ENCODE measurements around the gene BRWD1.

GRCh38 chr21:39204134-39204533 lies 109.3 kb downstream of the BRWD1 start:
- TF ChIP-seq ARNT (IDR thresholded peaks at IDR 0.05) (no peak), NFRKB (IDR thresholded peaks at IDR 0.05) (no peak)

Data from HEK293T (cell line).